Activated CD4-positive, alpha-beta T cell treated with anti-CD3 and anti-CD28 coated beads for 36 hours (primary cell): ENCODE results near the gene GPR137B. TPM values are rescaled to one million over a fixed set of nuclear protein-coding genes. Genes with fewer than 3 reads are reported as not detected.

Experiments used
- ATAC-seq: fragments of 200-7000 bp; cut with Tn5 transposase; one replicate; pipeline ENCODE4 v1.10.0; 2021; ENCODE audit warnings: mild to moderate bottlenecking, moderate library complexity
- CTCF ChIA-PET: fragments of 350-600 bp; sonication (Branson Sonifier 250); formaldehyde crosslinking; loops from one replicate; lab custom pipeline; 2021; ENCODE audit warnings: antibody characterized with exemption; lab: Charles Lee
- POLR2A ChIA-PET: fragments of 350-600 bp; sonication (Branson Sonifier 250); formaldehyde crosslinking; loops from one replicate; lab custom pipeline; 2021; ENCODE audit warnings: antibody characterized with exemption, inconsistent platforms; lab: Charles Lee
- DNase-seq: peaks from one replicate; pipeline ENCODE4 v3.0.0-alpha.2; 2020
- H3K27ac Mint-ChIP-seq: one replicate; pipeline ENCODE4 v1.8.0; 2021; ENCODE audit warnings: mixed read lengths
- H3K27me3 Mint-ChIP-seq: one replicate; pipeline ENCODE4 v1.8.0; 2021; ENCODE audit warnings: mixed read lengths
- H3K36me3 Mint-ChIP-seq: one replicate; pipeline ENCODE4 v1.8.0; 2021; ENCODE audit warnings: low read depth, mixed read lengths
- H3K4me1 Mint-ChIP-seq: one replicate; pipeline ENCODE4 v1.8.0; 2021; ENCODE audit warnings: mixed read lengths
- H3K4me3 Mint-ChIP-seq: one replicate; pipeline ENCODE4 v1.8.0; 2021; ENCODE audit warnings: mild to moderate bottlenecking, moderate library complexity, mixed read lengths
- H3K9me3 Mint-ChIP-seq: one replicate; pipeline ENCODE4 v1.8.0; 2021; ENCODE audit warnings: low read depth, mixed read lengths
- intact Hi-C, 2 experiments: fragments of 100-400 bp; cut with DNase I in 1 of 2; cut with micrococcal nuclease in 1 of 2; formaldehyde crosslinking; loops; one replicate each; pipeline versions ENCODE4 v1.14.2 to v1.15.1; 2022 to 2024; cut with DNase I, micrococcal nuclease
- total RNA-seq, 2 experiments: library from RNA; stranded (reverse); gene quantifications; one replicate each; pipeline ENCODE4 v1.2.3, GENCODE V29; 2021

The GPR137B gene
- total RNA-seq, 2 experiments from 2014 or later: 5.0 to 5.6 TPM

DNA sequence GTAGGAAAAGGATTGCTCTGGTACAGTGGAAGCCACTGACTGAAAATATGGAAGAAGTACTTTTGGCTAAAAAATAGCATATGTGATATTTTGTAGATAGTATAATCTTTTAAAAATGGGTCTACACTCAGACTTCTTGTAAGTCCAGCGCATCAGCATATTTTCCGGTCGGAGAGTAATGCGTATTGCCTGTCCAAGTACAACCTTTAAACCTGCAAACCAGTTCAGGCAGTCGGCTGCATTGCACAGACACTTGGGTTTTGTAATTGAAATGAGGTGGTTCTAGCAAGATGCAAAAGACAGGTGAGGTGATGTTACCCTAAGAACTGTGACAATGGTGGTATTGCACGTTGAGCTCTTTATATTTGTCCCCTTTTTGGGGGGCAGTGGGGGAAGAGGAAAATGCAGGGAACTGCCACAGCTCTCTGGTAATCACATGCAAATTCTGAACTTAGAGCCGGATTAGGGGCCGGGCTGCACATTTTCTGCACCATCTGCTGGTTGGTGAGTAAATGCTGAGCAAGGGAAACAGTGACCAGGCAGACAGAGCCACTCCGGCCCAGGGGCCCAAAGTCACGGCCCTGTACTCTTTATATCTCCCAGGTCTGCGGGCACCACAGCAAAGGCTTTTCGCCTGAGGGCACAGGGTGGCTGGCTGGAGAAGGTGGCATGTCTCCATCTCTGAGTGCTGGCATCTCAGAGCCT lies 2.3 kb downstream of the GPR137B start:
- Mint-ChIP-seq H3K9me3 (no peaks in the 10 kb centered on the region), H3K4me3 (no peak overlapping the region), H3K27me3 (peaks cover 23% of the 10 kb centered on the region), H3K27ac (no peak overlapping the region), H3K36me3 (peaks cover 1% of the 10 kb centered on the region), H3K4me1 (peaks cover 15% of the 10 kb centered on the region)
- intact Hi-C loops: loop anchor here (5.0 to 10.0 kb wide), 3 partner anchors 250 to 458 kb away; partner anchors contain the start of genes EDARADD (in 1 of the 2) and HEATR1 (in 1 of the 2)
- DNase-seq: no peak
- no peak for ATAC-seq
- ChIA-PET CTCF (interaction anchor here (0.7 to 1.3 kb wide), 2 partner anchors 10 to 45 kb away, joined by 3 read pairs; no protein-coding TSS in a partner anchor), POLR2A (interaction anchor here (0.6 kb wide), 1 partner anchor 380 kb away, joined by 4 read pairs; no protein-coding TSS in a partner anchor)

DNA sequence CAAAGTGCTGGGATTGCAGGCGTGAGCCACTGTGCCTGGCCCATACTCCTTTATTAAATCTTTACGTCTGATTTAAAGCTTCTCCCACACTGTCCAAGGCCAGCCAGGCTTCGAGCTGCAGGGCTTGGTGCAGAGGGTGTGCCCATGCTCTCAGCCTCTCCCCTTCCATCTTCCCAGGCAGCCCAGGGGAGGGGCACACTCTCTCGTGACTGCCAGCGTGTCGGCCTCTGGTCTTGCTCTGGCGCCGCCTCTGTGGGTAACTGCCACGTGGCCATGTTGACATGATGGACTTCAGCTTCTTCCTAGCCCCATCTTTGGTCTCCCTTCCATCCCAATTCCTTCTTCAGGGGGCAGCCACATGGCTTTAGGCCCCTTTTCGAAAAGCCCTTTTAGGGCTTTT lies 4.7 kb downstream of the GPR137B start:
- Mint-ChIP-seq H3K4me3 (no peak overlapping the region), H3K9me3 (no peaks in the 10 kb centered on the region), H3K4me1 (peaks cover 15% of the 10 kb centered on the region), H3K27ac (no peak overlapping the region), H3K36me3 (peaks cover 1% of the 10 kb centered on the region), H3K27me3 (peaks cover 3% of the 10 kb centered on the region)
- ATAC-seq: no peak
- intact Hi-C loops: loop anchor here in 1 of 2 experiments (10.0 kb wide), 1 partner anchor 248 kb away; the partner anchor contains the start of gene EDARADD
- CTCF ChIA-PET: interaction anchor here (0.7 kb wide), 1 partner anchor 9 kb away, joined by 3 read pairs; no protein-coding TSS in a partner anchor
- no peak for DNase-seq
- POLR2A ChIA-PET: no interaction called here

DNA sequence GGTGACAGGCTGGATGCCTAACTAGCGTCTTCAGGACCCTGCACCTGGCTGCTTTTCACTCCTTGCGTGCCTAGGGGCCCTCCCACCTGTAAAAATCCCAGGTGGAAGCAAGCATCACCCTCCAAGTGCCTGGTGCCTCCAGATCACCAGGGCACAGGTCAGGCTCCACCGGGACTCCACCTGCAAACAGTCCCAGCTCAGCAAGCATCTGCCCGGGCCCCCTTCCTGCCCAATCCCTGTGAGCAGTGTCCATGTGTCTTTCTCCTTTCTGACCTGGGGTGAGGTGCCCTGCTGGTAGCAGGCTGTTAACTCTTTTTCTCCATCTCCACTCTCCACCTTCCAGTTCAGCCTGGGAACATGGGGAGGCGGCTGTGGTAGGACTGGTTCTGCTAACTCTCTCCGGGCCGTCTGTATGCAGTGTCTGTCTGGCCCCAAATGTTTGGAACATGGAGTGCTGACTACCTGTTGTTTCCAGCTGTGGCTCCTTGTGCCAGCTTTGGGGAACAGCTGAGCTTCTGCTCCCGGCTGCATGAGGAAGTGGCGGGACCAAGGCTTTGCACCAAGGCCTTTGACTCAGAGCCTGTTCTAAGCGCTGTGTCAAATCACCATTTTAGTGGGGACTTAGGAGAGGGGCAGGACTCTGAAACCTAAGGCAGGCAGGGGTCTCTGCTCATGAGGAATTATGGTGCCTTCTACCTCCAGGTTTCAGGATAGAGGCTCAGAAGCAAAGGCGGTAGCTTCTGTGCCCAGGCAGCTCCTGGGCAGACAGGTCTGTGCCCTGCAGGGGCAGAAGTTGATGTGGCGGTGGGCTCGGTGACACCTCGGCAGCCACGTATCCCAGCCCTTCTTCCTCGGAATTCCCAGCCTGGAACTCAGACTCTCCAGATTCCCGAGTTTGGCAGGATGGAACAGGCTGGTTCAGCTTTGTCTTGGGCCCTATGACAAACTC lies 5.5 kb downstream of the GPR137B start:
- H3K27ac Mint-ChIP-seq: no peak overlapping the region
- H3K36me3 Mint-ChIP-seq: peaks cover 1% of the 10 kb centered on the region
- ATAC-seq (no peak), DNase-seq (no peak)
- ChIA-PET CTCF (no interaction called here), POLR2A (no interaction called here)
- peaks cover 15% of the 10 kb centered on the region for H3K4me1 Mint-ChIP-seq
- H3K27me3 Mint-ChIP-seq: peaks cover 1% of the 10 kb centered on the region
- intact Hi-C loops: loop anchor here in 1 of 2 experiments (10.0 kb wide), 1 partner anchor 247 kb away; the partner anchor contains the start of gene EDARADD
- no peaks in the 10 kb centered on the region for H3K9me3 Mint-ChIP-seq
- no peak overlapping the region for H3K4me3 Mint-ChIP-seq

DNA sequence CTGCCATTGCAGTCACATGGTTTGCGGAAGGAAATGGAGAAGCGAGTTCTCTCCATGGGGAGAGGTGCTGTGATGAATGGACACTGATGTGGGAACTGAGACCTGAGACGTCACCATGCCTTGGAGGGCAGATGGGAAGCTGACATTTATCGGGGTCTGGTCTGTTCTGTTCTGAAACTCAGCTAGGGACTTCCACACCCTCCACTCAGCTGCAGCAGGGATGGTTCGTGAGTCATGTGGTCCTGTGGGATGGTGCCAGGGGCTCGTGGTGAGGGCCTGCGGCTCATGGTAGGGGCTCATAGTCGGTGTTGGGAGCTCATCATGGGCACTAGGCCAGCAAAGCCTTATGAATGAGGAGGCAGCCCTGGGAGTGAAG lies 6.1 kb downstream of the GPR137B start:
- intact Hi-C loops: loop anchor here in 1 of 2 experiments (10.0 kb wide), 1 partner anchor 246 kb away; the partner anchor contains the start of gene EDARADD
- Mint-ChIP-seq H3K27ac (no peak overlapping the region), H3K9me3 (no peaks in the 10 kb centered on the region), H3K36me3 (peaks cover 1% of the 10 kb centered on the region), H3K4me3 (no peak overlapping the region), H3K27me3 (peaks cover 1% of the 10 kb centered on the region), H3K4me1 (peaks cover 13% of the 10 kb centered on the region)
- POLR2A ChIA-PET: no interaction called here
- ATAC-seq: no peak
- CTCF ChIA-PET: no interaction called here
- no peak for DNase-seq

DNA sequence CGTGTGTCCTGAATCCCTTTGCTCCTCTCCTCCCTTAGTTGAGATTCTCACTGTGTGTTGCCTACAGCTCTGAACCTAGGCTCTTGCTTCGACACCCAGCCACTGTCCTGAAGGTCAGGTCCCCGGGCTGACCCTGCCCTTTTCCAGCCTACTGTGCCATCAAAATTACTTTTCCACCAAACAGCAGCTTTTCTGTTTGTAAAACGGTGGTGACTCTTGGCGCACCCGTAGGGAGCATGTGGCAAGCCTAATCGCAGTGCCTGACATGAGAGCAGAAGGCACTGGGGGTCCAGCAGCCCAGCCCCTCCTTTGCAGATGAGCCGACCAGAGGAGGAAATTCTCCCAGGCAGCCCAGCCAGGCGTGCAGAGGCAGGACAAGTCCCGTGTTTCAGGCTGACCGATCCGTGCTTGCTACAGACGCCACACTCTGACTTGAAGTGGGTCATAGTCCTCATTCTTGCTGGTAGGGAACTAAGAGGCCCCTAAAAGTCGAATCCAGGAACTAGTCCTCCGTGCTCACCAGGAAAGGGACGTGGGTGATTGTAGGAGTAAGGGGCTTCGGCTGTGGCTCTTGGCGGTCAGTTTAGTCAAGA lies 6.8 kb downstream of the GPR137B start:
- Mint-ChIP-seq H3K4me1 (peaks cover 9% of the 10 kb centered on the region), H3K4me3 (no peak overlapping the region), H3K9me3 (no peaks in the 10 kb centered on the region), H3K27ac (no peak overlapping the region), H3K27me3 (no peaks in the 10 kb centered on the region), H3K36me3 (no peaks in the 10 kb centered on the region)
- ChIA-PET CTCF (no interaction called here), POLR2A (no interaction called here)
- ATAC-seq (no peak), DNase-seq (no peak)
- intact Hi-C loops: loop anchor here in 1 of 2 experiments (10.0 kb wide), 1 partner anchor 246 kb away; the partner anchor contains the start of gene EDARADD

DNA sequence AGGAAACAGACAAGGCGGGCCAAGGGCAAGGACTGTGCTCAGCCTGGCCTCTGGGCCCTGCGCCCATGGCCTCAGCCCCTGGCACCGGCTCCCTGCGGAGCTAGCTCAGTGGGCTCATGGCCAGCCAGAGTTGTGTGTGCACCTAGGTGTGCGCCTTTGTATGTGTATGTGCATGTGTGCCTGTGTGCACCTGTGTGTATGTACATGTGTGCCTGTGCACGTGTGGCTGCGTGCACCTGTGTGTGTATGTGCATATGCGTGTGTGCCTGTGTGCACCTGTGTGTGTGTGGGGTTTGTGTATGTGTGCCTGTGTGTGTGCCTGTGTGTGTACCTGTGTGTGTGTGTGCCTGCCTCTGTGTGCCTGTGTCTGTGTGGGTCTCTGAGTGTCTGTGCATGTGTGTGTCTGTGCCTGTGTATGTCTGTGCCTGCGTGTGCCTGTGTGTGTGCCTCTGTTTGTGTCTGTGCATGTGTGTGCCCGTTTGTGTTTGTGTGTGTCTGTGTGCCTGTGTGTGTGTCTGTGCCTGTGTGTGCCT lies 7.4 kb downstream of the GPR137B start:
- H3K36me3 Mint-ChIP-seq: no peaks in the 10 kb centered on the region
- ATAC-seq: no peak
- CTCF ChIA-PET: no interaction called here

DNA sequence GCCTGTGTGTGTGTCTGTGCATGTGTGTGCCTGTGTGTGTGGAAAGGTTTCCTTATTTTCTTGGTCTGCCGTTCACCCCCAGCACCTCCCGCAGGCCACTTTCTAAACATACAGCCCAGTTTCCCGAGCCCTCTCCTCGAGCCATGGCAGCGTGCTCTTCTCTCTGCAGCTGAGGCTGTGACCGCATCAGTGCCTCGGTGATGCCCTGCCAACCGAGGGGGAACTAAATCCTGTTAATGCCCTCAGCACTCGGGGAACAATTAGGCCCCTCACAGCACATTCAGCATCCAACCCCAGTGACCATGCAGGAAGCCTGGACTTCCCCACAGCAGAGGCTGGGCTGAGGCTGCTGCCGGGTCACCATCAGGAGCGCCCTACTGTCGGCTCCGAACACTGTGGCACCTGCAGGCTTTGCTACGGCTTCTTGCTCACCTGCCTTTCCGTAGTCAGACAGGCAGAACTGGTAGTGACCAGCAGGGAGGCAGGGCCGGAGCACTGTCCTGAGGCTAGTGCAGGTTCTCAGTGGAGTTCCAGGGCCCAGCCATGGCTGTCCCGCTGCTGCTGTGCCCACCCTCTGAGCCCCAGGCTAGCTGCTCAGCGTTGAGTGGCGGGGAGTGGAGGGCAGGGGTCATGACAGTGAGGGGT lies 8.1 kb downstream of the GPR137B start:
- Mint-ChIP-seq H3K4me3 (no peak overlapping the region), H3K4me1 (peaks cover 2% of the 10 kb centered on the region), H3K36me3 (no peaks in the 10 kb centered on the region), H3K27ac (no peak overlapping the region), H3K9me3 (no peaks in the 10 kb centered on the region), H3K27me3 (no peaks in the 10 kb centered on the region)
- DNase-seq (no peak), ATAC-seq (no peak)
- ChIA-PET POLR2A (no interaction called here), CTCF (no interaction called here)
- intact Hi-C loops: no loop called here

More for the DNA sequence above, 7.4 kb downstream of the GPR137B start:
- POLR2A ChIA-PET: no interaction called here
- H3K27ac Mint-ChIP-seq: no peak overlapping the region
- H3K4me1 Mint-ChIP-seq: peaks cover 2% of the 10 kb centered on the region
- intact Hi-C loops: loop anchor here in 1 of 2 experiments (10.0 kb wide), 1 partner anchor 245 kb away; the partner anchor contains the start of gene EDARADD
- no peak for DNase-seq
- H3K4me3 Mint-ChIP-seq: no peak overlapping the region
- no peaks in the 10 kb centered on the region for H3K27me3 Mint-ChIP-seq
- H3K9me3 Mint-ChIP-seq: no peaks in the 10 kb centered on the region

DNA sequence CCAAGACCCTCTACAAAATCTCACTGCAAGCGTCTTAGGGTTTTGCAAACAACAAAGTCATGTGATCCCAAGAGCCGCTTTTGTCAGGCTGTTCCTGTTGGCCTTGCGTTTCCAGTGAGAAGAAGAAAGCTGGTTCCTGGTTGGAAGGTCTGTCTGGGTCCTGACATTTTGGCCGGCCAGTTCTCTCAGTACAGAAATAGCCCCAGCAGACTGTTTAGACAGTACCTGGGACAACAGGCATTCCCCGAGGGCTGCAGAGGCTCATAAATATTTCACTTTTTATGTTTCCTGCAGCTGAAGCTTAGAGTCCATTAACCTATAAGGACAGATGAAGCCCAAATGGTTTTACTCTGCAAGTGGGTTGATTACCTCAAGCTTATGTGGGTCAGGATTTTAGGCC lies 8.6 kb downstream of the GPR137B start:
- no peaks in the 10 kb centered on the region for H3K27me3 Mint-ChIP-seq
- no peak overlapping the region for H3K27ac Mint-ChIP-seq
- no peak for DNase-seq
- H3K4me3 Mint-ChIP-seq: no peak overlapping the region
- ChIA-PET CTCF (no interaction called here), POLR2A (no interaction called here)
- peaks cover 6% of the 10 kb centered on the region for H3K4me1 Mint-ChIP-seq
- H3K36me3 Mint-ChIP-seq: no peaks in the 10 kb centered on the region
- ATAC-seq: no peak
- intact Hi-C loops: no loop called here
- H3K9me3 Mint-ChIP-seq: no peaks in the 10 kb centered on the region

DNA sequence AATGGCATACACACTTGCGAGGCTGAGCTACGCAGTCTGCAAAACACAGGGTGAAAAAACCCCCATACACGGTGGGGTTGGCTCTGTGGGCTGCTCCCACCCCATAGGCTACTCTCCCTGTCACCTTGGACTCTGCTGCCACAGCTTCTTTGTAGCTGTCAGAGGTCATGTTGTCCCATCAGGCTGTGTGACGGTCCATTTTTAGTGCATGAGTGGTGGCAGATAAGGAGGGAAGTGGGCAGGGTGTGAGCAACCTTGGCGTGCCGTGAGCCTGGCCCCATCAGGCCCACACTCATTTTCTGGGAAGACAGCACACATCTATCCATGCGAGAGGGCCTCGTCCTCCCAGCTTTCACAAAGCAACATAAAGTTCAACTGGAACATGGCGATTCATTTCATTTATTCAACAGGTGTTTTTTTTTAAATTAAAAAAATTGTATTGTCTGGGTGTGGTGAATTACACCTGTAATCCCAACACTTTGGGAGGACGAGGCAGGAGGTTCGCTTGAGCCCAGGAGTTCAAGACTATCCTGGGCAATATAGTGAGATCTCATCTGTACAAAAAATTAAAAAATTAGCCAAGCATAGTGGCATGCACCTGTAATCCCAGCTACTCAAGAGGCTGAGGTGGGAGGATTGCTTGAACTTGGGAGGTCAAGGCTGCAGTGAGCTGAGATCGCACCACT lies 9.5 kb downstream of the GPR137B start:
- no peak for ATAC-seq
- no peaks in the 10 kb centered on the region for H3K27me3 Mint-ChIP-seq
- H3K4me3 Mint-ChIP-seq: no peak overlapping the region
- H3K4me1 Mint-ChIP-seq: peaks cover 11% of the 10 kb centered on the region
- H3K9me3 Mint-ChIP-seq: no peaks in the 10 kb centered on the region
- H3K27ac Mint-ChIP-seq: no peak overlapping the region
- H3K36me3 Mint-ChIP-seq: no peaks in the 10 kb centered on the region
- intact Hi-C loops: no loop called here
- CTCF ChIA-PET: interaction anchor here (0.7 to 0.8 kb wide), 2 partner anchors 9 to 39 kb away, joined by 3 to 5 read pairs; partner anchors contain the start of gene GPR137B
- DNase-seq: no peak
- POLR2A ChIA-PET: no interaction called here

DNA sequence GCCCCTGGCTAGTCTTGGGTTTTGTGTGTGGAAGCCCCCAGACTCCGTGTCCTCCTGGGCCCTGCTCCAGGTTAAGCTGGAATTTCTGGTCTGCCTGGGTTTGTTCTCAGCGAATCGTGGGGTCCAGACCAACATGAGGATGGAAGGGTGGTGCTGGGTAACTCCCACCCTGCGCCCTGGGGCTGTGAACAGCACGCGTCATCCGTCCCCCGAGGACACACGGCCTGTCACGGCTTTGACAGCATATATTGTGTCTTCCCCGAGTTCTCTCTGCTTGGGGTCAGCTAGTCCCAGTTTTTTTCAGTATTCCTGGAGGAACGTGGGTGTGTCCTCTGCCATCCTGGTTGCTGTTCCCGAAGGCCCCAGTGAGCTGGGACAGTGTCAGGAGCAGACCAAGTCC lies 11.8 kb downstream of the GPR137B start:
- Mint-ChIP-seq H3K4me3 (no peak overlapping the region), H3K9me3 (no peaks in the 10 kb centered on the region), H3K36me3 (no peaks in the 10 kb centered on the region), H3K27me3 (no peaks in the 10 kb centered on the region), H3K4me1 (peaks cover 13% of the 10 kb centered on the region), H3K27ac (no peak overlapping the region)
- POLR2A ChIA-PET: interaction anchor here (0.5 kb wide), 1 partner anchor 152 kb away, joined by 4 read pairs; no protein-coding TSS in a partner anchor
- intact Hi-C loops: no loop called here
- DNase-seq: no peak
- ATAC-seq: no peak
- CTCF ChIA-PET: no interaction called here
